IMR-90 (cell line): ENCODE measurements around the gene RAP1GAP2.

Experiments
- BHLHE40 ChIP-seq: fragments of 150-350 bp; IDR thresholded peaks from 2 replicates; pipeline ENCODE4 v1.6.1; 2016; ENCODE audit warnings: mild to moderate bottlenecking, low read depth, low read length
- CEBPB ChIP-seq: IDR thresholded peaks from 2 replicates; pipeline ENCODE4 v1.6.1; 2012; ENCODE audit warnings: low read depth, low read length, improper control_type of control experiment
- CTCF ChIP-seq: conservative IDR thresholded peaks from 2 replicates; pipeline ENCODE4 v1.5.1; 2012; ENCODE audit warnings: mild to moderate bottlenecking, low read depth, low read length, improper control_type of control experiment
- ELK1 ChIP-seq: fragments of 150-350 bp; IDR thresholded peaks from 2 replicates; pipeline ENCODE4 v1.6.1; 2016; ENCODE audit warnings: low read depth, mild to moderate bottlenecking, low read length, moderate library complexity, borderline replicate concordance
- FOS ChIP-seq: fragments of 150-350 bp; IDR thresholded peaks from 2 replicates; pipeline ENCODE4 v1.6.1; 2016; ENCODE audit warnings: low read depth, low read length
- MAZ ChIP-seq: IDR thresholded peaks from 2 replicates; pipeline ENCODE4 v1.6.1; 2012; ENCODE audit warnings: low read depth, mild to moderate bottlenecking, low read length, improper control_type of control experiment, moderate library complexity, borderline replicate concordance
- MXI1 ChIP-seq: IDR thresholded peaks from 2 replicates; pipeline ENCODE4 v1.6.1; 2012; ENCODE audit warnings: low read depth, mild to moderate bottlenecking, low read length, moderate library complexity, borderline replicate concordance
- NFE2L2 ChIP-seq: fragments of 150-350 bp; IDR thresholded peaks from 2 replicates; pipeline ENCODE4 v1.6.1; 2016; ENCODE audit warnings: low read depth, mild to moderate bottlenecking, low read length
- POLR2A ChIP-seq: IDR thresholded peaks from 2 replicates; pipeline ENCODE4 v1.6.1; 2012; ENCODE audit warnings: mild to moderate bottlenecking, low read depth, low read length
- RAD21 ChIP-seq: IDR thresholded peaks from 2 replicates; pipeline ENCODE4 v1.6.1; 2012; ENCODE audit warnings: low read length, improper control_type of control experiment
- RCOR1 ChIP-seq: IDR thresholded peaks from 2 replicates; pipeline ENCODE4 v1.6.1; 2012; ENCODE audit warnings: mild to moderate bottlenecking, low read length, improper control_type of control experiment; ENCODE audit not compliant: insufficient replicate concordance
- RFX5 ChIP-seq: IDR thresholded peaks from 2 replicates; pipeline ENCODE4 v1.8.0; 2012; ENCODE audit warnings: low read depth, mild to moderate bottlenecking, low read length, moderate library complexity
- USF2 ChIP-seq: fragments of 150-350 bp; IDR thresholded peaks from 2 replicates; pipeline ENCODE4 v1.6.1; 2017; ENCODE audit warnings: mild to moderate bottlenecking, antibody characterized with exemption, low read length, low read depth

- no peak for TF ChIP-seq CTCF
- TF ChIP-seq ELK1, result no peak
- TF ChIP-seq RFX5, result no peak
- TF ChIP-seq MXI1, result no peak
- no peak for TF ChIP-seq RAD21
- TF ChIP-seq CEBPB, result no peak
- TF ChIP-seq POLR2A, result no peak
- no peak for TF ChIP-seq USF2
- no peak for TF ChIP-seq MAZ
- no peak for TF ChIP-seq FOS
- no peak for TF ChIP-seq NFE2L2
- TF ChIP-seq BHLHE40, result no peak
- TF ChIP-seq RCOR1, result no peak
Observed at GRCh38 chr17:2924211-2924610, 128.0 kb downstream of the RAP1GAP2 start.
